22Rv1 (cell line): ENCODE results near the gene KRT3.

Source experiments
- CTCF ChIP-seq: fragments of 450-650 bp; IDR thresholded peaks from 2 replicates; pipeline ENCODE4 v1.5.1; 2017; ENCODE audit warnings: mild to moderate bottlenecking
- ZFX ChIP-seq: fragments of 450-650 bp; IDR thresholded peaks from 2 replicates; pipeline ENCODE4 v1.6.1; 2017; ENCODE audit warnings: antibody characterized with exemption, borderline replicate concordance

GRCh38 chr12:52787324-52788191 lies 8.4 kb downstream of the KRT3 start:
- TF ChIP-seq CTCF (no peak), ZFX (no peak)
